Keratinocyte (primary cell): Measurements from ENCODE around the gene ITGB4. TPM values are rescaled to one million over a fixed set of nuclear protein-coding genes. Genes with fewer than 3 reads are reported as not detected.
"Not testable (repeated sequence)": the region's sequence is repeated elsewhere in the genome, so short reads cannot be mapped to it uniquely, and the experiment has no call there.

Experiments
- DNase-seq: peaks from one replicate; pipeline ENCODE4 v3.0.0-alpha.2; 2011; ENCODE audit warnings: low read depth, missing footprints, low spot score
- FAIRE-seq: peaks from 2 replicates; lab custom pipeline; 2011; peaks lifted over from hg19 to GRCh38; lab: Jason Lieb, UNC
- H2AFZ ChIP-seq: 2 replicates; pipeline ENCODE4 v1.6.0; 2012; ENCODE audit warnings: low read length, control low read depth, inconsistent platforms; ENCODE audit not compliant: control insufficient read depth
- H3K27ac ChIP-seq: 2 replicates; pipeline ENCODE4 v1.5.1; 2011; ENCODE audit warnings: low read length; ENCODE audit not compliant: control insufficient read depth, insufficient read depth
- H3K27me3 ChIP-seq: 3 replicates; pipeline ENCODE4 v1.6.0; 2011; ENCODE audit warnings: low read length; ENCODE audit not compliant: control insufficient read depth, insufficient read depth; ENCODE audit errors: extremely low read depth
- H3K36me3 ChIP-seq, 2 experiments: 2 replicates in 1 of 2; 3 replicates in 1 of 2; pipeline ENCODE4 v1.5.1; 2011; ENCODE audit warnings: low read length in 2 of 2, mild to moderate bottlenecking in 1 of 2; ENCODE audit not compliant: control insufficient read depth in 2 of 2, insufficient read depth in 2 of 2; ENCODE audit errors: extremely low read depth in 1 of 2
- H3K4me1 ChIP-seq: 3 replicates; pipeline ENCODE4 v1.5.1; 2011; ENCODE audit warnings: low read length; ENCODE audit not compliant: control insufficient read depth, insufficient read depth; ENCODE audit errors: extremely low read depth
- H3K4me2 ChIP-seq: 3 replicates; pipeline ENCODE4 v1.6.0; 2011; ENCODE audit warnings: low read depth, low read length; ENCODE audit not compliant: control insufficient read depth, insufficient read depth; ENCODE audit errors: extremely low read depth
- H3K4me3 ChIP-seq, 3 experiments: fragments of 200-600 bp in 1 of 3; sonication (generic) in 1 of 3; 2 replicates in 2 of 3; 3 replicates in 1 of 3; pipeline ENCODE4 v1.5.1; 2011 to 2016; ENCODE audit warnings: low read length in 3 of 3, mild to moderate bottlenecking in 3 of 3, control low read depth in 2 of 3, inconsistent platforms in 1 of 3, low read depth in 1 of 3, mixed read lengths in 1 of 3, mixed run types in 1 of 3, moderate library complexity in 1 of 3; ENCODE audit not compliant: control insufficient read depth in 2 of 3, insufficient read depth in 2 of 3; ENCODE audit errors: extremely low read depth in 1 of 3
- H3K79me2 ChIP-seq: 2 replicates; pipeline ENCODE4 v1.6.0; 2012; ENCODE audit warnings: low read length; ENCODE audit not compliant: control insufficient read depth, insufficient read depth
- H3K9ac ChIP-seq: 3 replicates; pipeline ENCODE4 v1.6.0; 2011; ENCODE audit warnings: low read length; ENCODE audit not compliant: control insufficient read depth, insufficient read depth; ENCODE audit errors: extremely low read depth
- H3K9me1 ChIP-seq: 3 replicates; pipeline ENCODE4 v1.6.0; 2011; ENCODE audit warnings: low read length; ENCODE audit not compliant: control insufficient read depth, insufficient read depth; ENCODE audit errors: extremely low read depth
- H3K9me3 ChIP-seq: 2 replicates; pipeline ENCODE4 v1.5.1; 2012; ENCODE audit warnings: low read depth, low read length; ENCODE audit not compliant: control insufficient read depth
- H4K20me1 ChIP-seq: 3 replicates; pipeline ENCODE4 v1.6.0; 2011; ENCODE audit warnings: low read length; ENCODE audit not compliant: control insufficient read depth, insufficient read depth; ENCODE audit errors: extremely low read depth
- CTCF ChIP-seq, 3 experiments: IDR thresholded peaks in 1 of 3; conservative IDR thresholded peaks in 1 of 3; optimal IDR thresholded peaks in 1 of 3; 2 replicates in 2 of 3; 3 replicates in 1 of 3; pipeline versions ENCODE3 to v1.5.1; 2011; ENCODE audit warnings: low read length in 3 of 3, mild to moderate bottlenecking in 3 of 3, moderate library complexity in 2 of 3, control low read depth in 1 of 3, inconsistent platforms in 1 of 3; ENCODE audit not compliant: insufficient read depth in 2 of 3; ENCODE audit errors: extremely low read depth in 1 of 3
- EZH2 ChIP-seq: IDR thresholded peaks from one replicate; pipeline ENCODE4 v1.6.1; 2012; ENCODE audit warnings: inconsistent platforms, mild to moderate bottlenecking, low read length, moderate library complexity
- dilution Hi-C: fragments of 300-500 bp; cut with MboI; formaldehyde crosslinking; loops from one replicate; pipeline ENCODE4 v1.7.0; 2020; ENCODE audit warnings: low sequenced_read_pairs; ENCODE audit not compliant: extremely low pct_ligation_motif_present
- polyA plus RNA-seq, 5 experiments: library from polyadenylated mRNA; depleted of rRNA in 3 of 5; stranded (reverse) in 3 of 5; stranded (forward) in 1 of 5; unstranded in 1 of 5; fragments of >200 nt; gene quantifications; 1 replicate in 1 of 5; 2 replicates in 3 of 5; 3 replicates in 1 of 5; pipeline versions ENCODE4 v1.2.1 to v1.2.3, GENCODE V29; 2011 to 2012; ENCODE audit warnings: missing spikeins in 2 of 5, low read depth in 1 of 5, low replicate concordance in 1 of 5

ITGB4 gene
- polyA plus RNA-seq, 1 donor (not counting 4 experiments of a cell fraction or from before 2014, with no cell fraction given), result 761 TPM

GRCh38 chr17:75777296-75777922 is 56.1 kb downstream of the ITGB4 start:
- H3K27me3 ChIP-seq, result no peaks in the 10 kb centered on the region
- peak overlapping the region; percentile 83 for H3K4me2 ChIP-seq
- dilution Hi-C loops, result no loop called here
- no peak overlapping the region for H3K27ac ChIP-seq
- H4K20me1 ChIP-seq, result peaks cover 24% of the 10 kb centered on the region
- H3K36me3 ChIP-seq, result peaks cover 4 to 13% of the 10 kb centered on the region in 2 experiments
- no peak for FAIRE-seq
- no peak for TF ChIP-seq EZH2
- TF ChIP-seq CTCF (optimal IDR thresholded peaks at IDR 0.05 in 1 of 3, IDR thresholded peaks at IDR 0.05 in 1 of 3, conservative IDR thresholded peaks at IDR 0.05 in 1 of 3; ENCODE audit: extremely low read depth in 1 of 3, insufficient read depth in 2 of 3, low read length in 3 of 3), result no peak
- H3K4me1 ChIP-seq, result peaks cover 14% of the 10 kb centered on the region
- H2AFZ ChIP-seq, result no peak overlapping the region
- peak overlapping the region; percentile 80 to 82 (median 81) for H3K4me3 ChIP-seq
- H3K9me1 ChIP-seq, result no peaks in the 10 kb centered on the region
- peak overlapping the region; percentile 36 for H3K9ac ChIP-seq
- DNase-seq, result no peak
- H3K79me2 ChIP-seq, result peaks cover 11% of the 10 kb centered on the region
- no peaks in the 10 kb centered on the region for H3K9me3 ChIP-seq

GRCh38 chr17:75778066-75778860 is 57.0 kb downstream of the ITGB4 start:
- H2AFZ ChIP-seq, H3K9me3 ChIP-seq, FAIRE-seq, dilution Hi-C loops, H3K27me3 ChIP-seq, DNase-seq, H3K9me1 ChIP-seq: not testable (repeated sequence)
- Histone ChIP-seq H4K20me1 (peaks cover 24% of the 10 kb centered on the region), H3K9ac (peak overlapping the region; percentile 94), H3K4me3 (peak overlapping the region; percentile 80 to 82 (median 81)), H3K27ac (peak overlapping the region; percentile 94), H3K36me3 (peaks cover 4 to 13% of the 10 kb centered on the region in 2 experiments), H3K4me2 (peak overlapping the region; percentile 83), H3K4me1 (peaks cover 19% of the 10 kb centered on the region), H3K79me2 (peaks cover 11% of the 10 kb centered on the region)
